ENCODE data around the gene PTPRN2.

DNA sequence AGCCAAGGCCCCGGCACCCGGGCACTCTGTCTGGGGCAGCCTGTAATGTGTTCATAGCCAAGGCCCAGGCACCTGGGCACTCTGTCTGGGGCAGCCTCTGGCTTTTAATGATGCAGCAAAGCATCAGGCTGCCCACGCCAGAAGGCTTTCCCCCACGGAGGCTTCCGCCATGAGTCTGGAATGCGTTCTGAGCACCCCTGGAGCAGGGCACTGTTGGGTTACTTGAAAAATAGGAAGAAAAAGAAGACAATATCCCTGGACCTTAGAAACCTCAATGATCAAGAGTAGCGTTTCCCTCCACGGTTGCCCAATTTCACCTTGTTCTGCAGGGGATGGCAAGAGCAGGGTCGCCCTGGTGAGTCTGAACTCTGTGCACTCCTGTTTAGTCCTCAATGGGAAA, 565.0 kb downstream of the PTPRN2 start:
- TF ChIP-seq GATA3 (IDR thresholded peaks at IDR 0.05; ENCODE audit: low read depth, low read length) (no peak), GATA2 (IDR thresholded peaks at IDR 0.05; ENCODE audit: low read depth, low read length) (no peak)

All from SH-SY5Y (cell line).